Progenitor cell of endocrine pancreas (in vitro differentiated cells): ENCODE results near the gene SV2B. TPM values are rescaled to one million over a fixed set of nuclear protein-coding genes. Genes with fewer than 3 reads are reported as not detected.
A peak's percentile ranks its signal among the peaks of the same experiment; 100 is the strongest.

Experiments used
- DNase-seq: peaks from one replicate; pipeline ENCODE4 v3.0.0; 2021; ENCODE audit warnings: low spot score; ENCODE audit not compliant: unreplicated experiment
- H3K27ac Mint-ChIP-seq: 2 replicates; pipeline ENCODE4 v1.8.0; 2021; ENCODE audit warnings: mild to moderate bottlenecking, moderate library complexity, mixed read lengths
- H3K27me3 Mint-ChIP-seq: 2 replicates; pipeline ENCODE4 v1.8.0; 2021; ENCODE audit warnings: mixed read lengths
- H3K36me3 Mint-ChIP-seq: 2 replicates; pipeline ENCODE4 v1.8.0; 2022; ENCODE audit warnings: mixed read lengths; ENCODE audit not compliant: insufficient read depth
- H3K4me1 Mint-ChIP-seq: 2 replicates; pipeline ENCODE4 v1.8.0; 2021; ENCODE audit warnings: low read depth, mixed read lengths
- H3K4me3 Mint-ChIP-seq: 2 replicates; pipeline ENCODE4 v1.8.0; 2021; ENCODE audit warnings: low read depth, mild to moderate bottlenecking, moderate library complexity, mixed read lengths
- H3K9me3 Mint-ChIP-seq: 2 replicates; pipeline ENCODE4 v1.8.0; 2021; ENCODE audit warnings: low read depth, mixed read lengths
- total RNA-seq: library from RNA; stranded (reverse); gene quantifications from 2 replicates; pipeline ENCODE4 v1.2.1, GENCODE V29; 2021
- TF ChIP-seq, protein P1 (sequence below): fragments of 200-600 bp; sonication (generic); IDR thresholded peaks from one replicate; pipeline ENCODE4 v1.5.0; 2021; ENCODE audit warnings: antibody characterized with exemption, mild to moderate bottlenecking; ENCODE audit not compliant: unreplicated experiment

SV2B gene
- total RNA-seq, 1 donor from 2014 or later = 19.9 TPM

DNA sequence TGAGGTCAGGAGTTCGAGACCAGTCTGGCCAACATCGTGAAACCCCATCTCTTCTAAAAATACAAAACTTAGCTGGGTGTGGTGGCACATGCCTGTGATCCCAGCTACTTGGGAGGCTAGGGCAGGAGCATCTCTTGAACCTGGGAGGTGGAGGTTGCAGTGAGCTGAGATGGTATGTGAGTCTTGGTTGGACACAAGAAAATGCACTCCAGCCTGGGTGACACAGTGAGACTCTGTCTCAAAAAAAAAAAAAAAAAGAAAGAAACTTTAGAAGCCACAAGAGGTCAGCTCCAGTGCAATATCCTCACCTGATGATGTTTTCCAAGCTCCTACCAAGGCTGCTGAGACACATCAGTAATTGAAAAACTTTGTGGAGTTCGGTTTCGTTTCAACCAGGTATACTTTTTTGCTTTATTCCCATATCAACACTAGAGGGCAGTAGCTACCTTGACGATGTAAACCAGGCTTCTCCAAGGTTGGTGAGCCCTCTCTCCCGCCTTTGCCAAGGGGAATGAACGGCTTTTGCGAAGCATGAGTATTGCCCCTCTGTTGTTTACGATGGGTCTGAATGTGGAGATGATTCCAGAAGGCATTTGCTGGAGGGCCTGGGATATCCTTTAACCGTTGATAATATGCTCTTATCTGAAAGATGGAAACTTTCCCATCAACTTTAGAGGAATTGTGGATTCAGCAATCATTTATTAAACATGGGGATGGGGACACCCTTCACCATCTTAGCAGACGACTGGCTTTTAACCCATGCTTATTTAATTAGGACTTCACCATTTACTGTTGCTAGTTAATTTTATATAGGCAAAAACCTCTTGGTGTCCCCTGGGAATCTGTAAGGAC, 202.8 kb downstream of the SV2B start:
- no peak for DNase-seq
- no peak overlapping the region for H3K4me3 Mint-ChIP-seq
- H3K36me3 Mint-ChIP-seq = no peaks in the 10 kb centered on the region
- TF ChIP-seq, protein P1, sequence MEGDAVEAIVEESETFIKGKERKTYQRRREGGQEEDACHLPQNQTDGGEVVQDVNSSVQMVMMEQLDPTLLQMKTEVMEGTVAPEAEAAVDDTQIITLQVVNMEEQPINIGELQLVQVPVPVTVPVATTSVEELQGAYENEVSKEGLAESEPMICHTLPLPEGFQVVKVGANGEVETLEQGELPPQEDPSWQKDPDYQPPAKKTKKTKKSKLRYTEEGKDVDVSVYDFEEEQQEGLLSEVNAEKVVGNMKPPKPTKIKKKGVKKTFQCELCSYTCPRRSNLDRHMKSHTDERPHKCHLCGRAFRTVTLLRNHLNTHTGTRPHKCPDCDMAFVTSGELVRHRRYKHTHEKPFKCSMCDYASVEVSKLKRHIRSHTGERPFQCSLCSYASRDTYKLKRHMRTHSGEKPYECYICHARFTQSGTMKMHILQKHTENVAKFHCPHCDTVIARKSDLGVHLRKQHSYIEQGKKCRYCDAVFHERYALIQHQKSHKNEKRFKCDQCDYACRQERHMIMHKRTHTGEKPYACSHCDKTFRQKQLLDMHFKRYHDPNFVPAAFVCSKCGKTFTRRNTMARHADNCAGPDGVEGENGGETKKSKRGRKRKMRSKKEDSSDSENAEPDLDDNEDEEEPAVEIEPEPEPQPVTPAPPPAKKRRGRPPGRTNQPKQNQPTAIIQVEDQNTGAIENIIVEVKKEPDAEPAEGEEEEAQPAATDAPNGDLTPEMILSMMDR = peak; percentile 78
- no peaks in the 10 kb centered on the region for H3K9me3 Mint-ChIP-seq
- peaks cover 59% of the 10 kb centered on the region for H3K27me3 Mint-ChIP-seq
- H3K27ac Mint-ChIP-seq = no peak overlapping the region
- H3K4me1 Mint-ChIP-seq = peaks cover 1% of the 10 kb centered on the region

DNA sequence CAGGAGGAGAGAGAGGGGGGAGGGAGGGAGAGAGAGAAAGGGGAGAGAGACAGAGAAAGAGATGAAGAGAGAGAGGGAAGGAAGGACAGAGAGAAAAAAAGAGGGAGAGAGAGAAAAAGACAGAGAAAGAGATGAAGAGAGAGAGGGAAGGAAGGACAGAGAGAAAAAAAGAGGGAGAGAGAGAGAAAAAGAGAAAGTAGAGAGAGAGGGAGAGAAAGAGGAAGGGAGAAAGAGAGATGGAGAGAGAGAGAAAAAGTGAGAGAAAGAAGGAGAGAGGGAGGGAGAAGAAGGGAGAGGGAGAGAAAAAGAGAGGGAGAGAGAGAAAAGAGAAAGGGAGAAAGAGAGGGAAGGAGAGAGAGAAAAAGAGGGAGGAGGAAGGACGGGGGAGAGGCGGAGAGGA, 204.2 kb downstream of the SV2B start:
- Mint-ChIP-seq H3K4me1 (peaks cover 1% of the 10 kb centered on the region), H3K36me3 (no peaks in the 10 kb centered on the region), H3K27ac (no peak overlapping the region), H3K27me3 (peaks cover 61% of the 10 kb centered on the region), H3K4me3 (no peak overlapping the region), H3K9me3 (no peaks in the 10 kb centered on the region)
- TF ChIP-seq, protein P1 = no peak
- DNase-seq = no peak

DNA sequence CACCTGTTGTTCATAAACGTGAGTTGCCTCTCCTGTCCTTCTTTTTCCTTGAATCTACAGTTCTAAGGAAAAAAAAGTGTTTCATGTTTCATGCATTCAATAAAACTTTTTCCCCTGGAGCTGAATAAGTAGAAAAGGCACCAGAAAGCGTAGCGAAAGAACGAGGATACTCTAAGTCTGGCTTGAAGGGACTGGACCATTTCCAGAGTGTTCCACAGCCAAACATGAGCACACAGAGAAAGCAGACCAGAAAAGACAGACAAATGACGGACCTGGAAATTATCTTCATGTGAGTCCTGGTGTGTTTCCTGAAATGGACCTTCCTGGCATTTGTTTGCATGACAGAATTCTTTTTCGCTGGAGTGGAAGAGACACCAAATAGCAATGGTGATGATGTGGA, 204.7 kb downstream of the SV2B start:
- DNase-seq = no peak
- Mint-ChIP-seq H3K4me3 (no peak overlapping the region), H3K9me3 (no peaks in the 10 kb centered on the region), H3K27ac (no peak overlapping the region), H3K4me1 (peaks cover 1% of the 10 kb centered on the region), H3K27me3 (peaks cover 63% of the 10 kb centered on the region), H3K36me3 (no peaks in the 10 kb centered on the region)
- TF ChIP-seq, protein P1 = no peak

DNA sequence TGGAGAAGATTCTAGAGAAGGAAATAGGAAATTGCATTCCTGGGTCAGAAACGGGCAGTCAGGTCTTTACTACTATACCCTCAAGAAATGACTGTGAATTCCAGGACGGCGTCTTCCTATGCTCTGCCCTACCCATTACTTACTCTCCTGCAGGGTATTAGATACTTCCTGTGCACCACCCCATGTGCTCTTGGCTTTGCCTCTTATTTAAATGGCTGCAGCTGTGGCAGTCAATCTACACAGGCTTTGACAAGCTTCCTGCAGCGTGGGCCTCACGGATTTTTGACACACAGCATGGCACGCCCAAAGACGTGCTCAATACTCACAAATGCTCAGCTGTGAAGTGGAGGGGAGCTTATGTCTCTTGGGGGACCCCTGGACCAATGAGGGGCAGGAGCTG, 206.1 kb downstream of the SV2B start:
- TF ChIP-seq, protein P1 = no peak
- H3K4me3 Mint-ChIP-seq = no peak overlapping the region
- no peak for DNase-seq
- H3K4me1 Mint-ChIP-seq = peaks cover 1% of the 10 kb centered on the region
- H3K36me3 Mint-ChIP-seq = no peaks in the 10 kb centered on the region
- peaks cover 50% of the 10 kb centered on the region for H3K27me3 Mint-ChIP-seq
- H3K9me3 Mint-ChIP-seq = no peaks in the 10 kb centered on the region
- H3K27ac Mint-ChIP-seq = no peak overlapping the region

DNA sequence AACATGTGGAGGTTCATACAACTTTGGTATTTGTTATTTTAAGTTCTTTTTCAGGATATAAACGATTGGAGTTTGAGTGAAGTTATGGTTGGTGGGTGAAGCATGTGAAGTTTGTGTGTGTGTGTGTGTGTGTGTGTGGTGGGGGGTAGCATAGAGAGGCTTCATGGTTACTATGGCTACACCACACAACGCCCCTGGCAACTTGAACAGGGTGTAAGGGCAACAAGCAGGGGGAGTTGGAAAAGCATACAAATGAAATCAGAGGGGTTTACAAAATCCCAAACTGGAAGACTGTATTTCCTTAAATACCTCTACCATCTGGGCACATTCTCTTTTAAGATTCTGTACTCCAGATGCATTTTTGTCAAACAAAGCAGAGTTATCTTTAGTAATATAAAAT, 207.5 kb downstream of the SV2B start:
- H3K4me3 Mint-ChIP-seq = no peak overlapping the region
- peaks cover 44% of the 10 kb centered on the region for H3K27me3 Mint-ChIP-seq
- no peak overlapping the region for H3K27ac Mint-ChIP-seq

More for the DNA sequence above, 207.5 kb downstream of the SV2B start:
- TF ChIP-seq, protein P1 = no peak
- Mint-ChIP-seq H3K9me3 (no peaks in the 10 kb centered on the region), H3K36me3 (no peaks in the 10 kb centered on the region), H3K4me1 (peaks cover 1% of the 10 kb centered on the region)
- no peak for DNase-seq
